ENCODE results near the gene NECAP2. TPM values are rescaled to one million over a fixed set of nuclear protein-coding genes. Genes with fewer than 3 reads are reported as not detected.

Gene NECAP2
- total RNA-seq, 4 donors from 2014 or later = 26.2 to 43.9 (median 37.5) TPM

GRCh38 chr1:16413191-16413590 is 27.3 kb upstream of the NECAP2 start:
- H3K9me3 ChIP-seq = no peaks in the 10 kb centered on the region
- H3K27me3 ChIP-seq = no peaks in the 10 kb centered on the region
- 78% methylated on average over 3 of the region's 3 CpGs for WGBS
- DNase-seq (ENCODE audit: extremely low spot score) = no peak
- intact Hi-C loops (cut with DNase I) = no loop called here
- H3K36me3 ChIP-seq = no peaks in the 10 kb centered on the region
- H3K4me1 ChIP-seq = no peaks in the 10 kb centered on the region
- no peak overlapping the region for H3K27ac ChIP-seq (replicated peaks in 1 of 4)
- H3K4me3 ChIP-seq = no peak overlapping the region
- TF ChIP-seq POLR2A (IDR thresholded peaks at IDR 0.05; ENCODE audit: low read depth) = no peak
- TF ChIP-seq POLR2AphosphoS5 (IDR thresholded peaks at IDR 0.05) = no peak
- no peak for TF ChIP-seq CTCF (IDR thresholded peaks at IDR 0.05)
- no peak for TF ChIP-seq EP300 (IDR thresholded peaks at IDR 0.05)

GRCh38 chr1:16418823-16419425 is 21.6 kb upstream of the NECAP2 start:
- Histone ChIP-seq H3K27me3 (peaks cover 0 to 17% (median 0%) of the 10 kb centered on the region in 4 donors), H3K9me3 (no peaks in the 10 kb centered on the region), H3K4me1 (no peaks in the 10 kb centered on the region), H3K36me3 (no peaks in the 10 kb centered on the region), H3K27ac (replicated peaks in 1 of 4) (no peak overlapping the region), H3K4me3 (no peak overlapping the region)
- intact Hi-C loops (cut with DNase I) = no loop called here
- DNase-seq (ENCODE audit: extremely low spot score) = no peak
- TF ChIP-seq POLR2A (IDR thresholded peaks at IDR 0.05; ENCODE audit: low read depth) (no peak), CTCF (IDR thresholded peaks at IDR 0.05) (no peak), EP300 (IDR thresholded peaks at IDR 0.05) (no peak), POLR2AphosphoS5 (IDR thresholded peaks at IDR 0.05) (no peak)
- WGBS = 90% methylated on average over 7 of the region's 7 CpGs

- no peaks in the 10 kb centered on the region for H3K4me1 ChIP-seq
- no peaks in the 10 kb centered on the region for H3K36me3 ChIP-seq
- no peak overlapping the region for H3K4me3 ChIP-seq
- peaks cover 0 to 17% (median 0%) of the 10 kb centered on the region in 4 donors for H3K27me3 ChIP-seq
- TF ChIP-seq EP300 (IDR thresholded peaks at IDR 0.05) (no peak), CTCF (IDR thresholded peaks at IDR 0.05) (no peak), POLR2A (IDR thresholded peaks at IDR 0.05; ENCODE audit: low read depth) (no peak), POLR2AphosphoS5 (IDR thresholded peaks at IDR 0.05) (no peak)
- intact Hi-C loops (cut with DNase I) = no loop called here
- 74% methylated on average over 9 of the region's 9 CpGs for WGBS
- no peak overlapping the region for H3K27ac ChIP-seq (replicated peaks in 1 of 4)
- H3K9me3 ChIP-seq = no peaks in the 10 kb centered on the region
- no peak for DNase-seq (ENCODE audit: extremely low spot score)
Observed at GRCh38 chr1:16420424-16421118, 20.0 kb upstream of the NECAP2 start.

- intact Hi-C loops (cut with DNase I) = no loop called here
- no peak for DNase-seq (ENCODE audit: extremely low spot score)
- H3K4me1 ChIP-seq = no peaks in the 10 kb centered on the region
- H3K27me3 ChIP-seq = peaks cover 0 to 17% (median 0%) of the 10 kb centered on the region in 4 donors
- no peak overlapping the region for H3K27ac ChIP-seq (replicated peaks in 1 of 4)
- H3K9me3 ChIP-seq = no peaks in the 10 kb centered on the region
- WGBS = 81% methylated on average over 7 of the region's 7 CpGs
- H3K4me3 ChIP-seq = no peak overlapping the region
- H3K36me3 ChIP-seq = no peaks in the 10 kb centered on the region
- TF ChIP-seq EP300 (IDR thresholded peaks at IDR 0.05) (no peak), CTCF (IDR thresholded peaks at IDR 0.05) (no peak), POLR2A (IDR thresholded peaks at IDR 0.05; ENCODE audit: low read depth) (no peak), POLR2AphosphoS5 (IDR thresholded peaks at IDR 0.05) (no peak)
Observed at GRCh38 chr1:16421201-16421600, 19.3 kb upstream of the NECAP2 start.

All from esophagus muscularis mucosa (tissue), 4 donors.